Mononuclear cell (primary cell): Measurements from ENCODE around the gene DIPK1B. TPM values are rescaled to one million over a fixed set of nuclear protein-coding genes. Genes with fewer than 3 reads are reported as not detected.

Experiments
- H3K27me3 ChIP-seq: 2 replicates; pipeline ENCODE4 v1.6.0; 2011; ENCODE audit warnings: low read length, control low read depth; ENCODE audit not compliant: insufficient read depth
- H3K4me1 ChIP-seq: 2 replicates; pipeline ENCODE4 v1.5.1; 2011; ENCODE audit warnings: mild to moderate bottlenecking, low read length, control low read depth; ENCODE audit not compliant: insufficient read depth
- H3K4me3 ChIP-seq: 2 replicates; pipeline ENCODE4 v1.5.1; 2011; ENCODE audit warnings: mild to moderate bottlenecking, low read length, moderate library complexity
- H3K9me3 ChIP-seq: 2 replicates; pipeline ENCODE4 v1.5.1; 2011; ENCODE audit warnings: low read depth, mild to moderate bottlenecking, control low read depth, low read length
- total RNA-seq: library from RNA; depleted of rRNA; stranded (reverse); fragments of >200 nt; gene quantifications from one replicate; pipeline ENCODE4 v1.2.3, GENCODE V29; 2012

DIPK1B gene
- 2.7 TPM for total RNA-seq

DNA sequence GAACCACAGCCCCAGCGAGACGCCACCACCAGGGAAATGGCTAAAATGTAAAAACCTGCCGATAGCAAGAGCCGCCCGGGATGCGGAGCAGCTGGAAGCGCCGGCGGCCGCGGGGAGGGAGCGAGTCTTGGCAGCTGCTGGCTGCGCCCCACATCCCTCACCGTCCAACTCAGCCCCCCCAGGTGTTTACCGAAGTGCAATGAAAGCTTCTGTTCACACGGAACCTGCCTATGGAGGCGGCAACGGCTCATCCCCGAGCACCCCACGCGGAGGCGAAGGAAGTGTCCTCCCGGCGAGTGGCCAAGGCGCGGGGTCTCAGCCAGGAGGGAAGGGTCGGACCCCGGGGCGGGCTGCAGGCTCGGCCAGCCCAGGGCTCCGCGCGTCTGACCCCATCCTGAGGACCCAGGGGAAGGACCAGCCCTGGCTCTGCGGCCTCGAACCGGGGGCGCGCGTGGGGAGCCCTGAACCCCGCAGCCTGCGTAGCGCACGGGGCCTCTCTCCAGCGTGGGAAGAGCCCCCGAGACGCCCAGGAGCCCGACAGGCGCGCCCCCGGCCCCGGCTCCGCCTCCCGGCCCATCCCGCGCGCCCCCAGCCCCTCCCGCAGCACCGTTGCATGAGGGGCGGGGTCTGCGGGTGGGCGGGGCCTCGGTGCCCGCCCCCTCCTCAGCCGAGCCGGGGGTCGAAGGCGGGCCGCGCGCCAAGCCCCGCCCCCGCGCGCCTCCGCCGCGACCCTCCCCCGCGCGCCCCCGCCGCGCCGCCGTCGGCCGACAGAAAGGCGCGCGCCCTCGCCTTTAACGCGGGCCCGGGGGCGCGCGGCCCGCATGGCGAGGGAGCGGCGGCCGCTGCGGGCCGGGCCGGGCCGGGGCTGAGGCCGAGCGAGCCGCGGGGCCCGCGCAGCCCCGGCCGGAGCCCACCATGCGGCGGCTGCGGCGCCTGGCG is at the start of gene DIPK1B:
Gene DIPK1B, plus strand, starts transcription at position 822 of the 939 bp plus-strand sequence. Its CDS starts 94 bp downstream, at position 916.
- Histone ChIP-seq H3K4me1 (peaks cover 16% of the 10 kb centered on the region), H3K4me3 (no peak within 1 kb of the TSS), H3K9me3 (no peaks in the 10 kb centered on the region), H3K27me3 (peaks cover 26% of the 10 kb centered on the region)

DNA sequence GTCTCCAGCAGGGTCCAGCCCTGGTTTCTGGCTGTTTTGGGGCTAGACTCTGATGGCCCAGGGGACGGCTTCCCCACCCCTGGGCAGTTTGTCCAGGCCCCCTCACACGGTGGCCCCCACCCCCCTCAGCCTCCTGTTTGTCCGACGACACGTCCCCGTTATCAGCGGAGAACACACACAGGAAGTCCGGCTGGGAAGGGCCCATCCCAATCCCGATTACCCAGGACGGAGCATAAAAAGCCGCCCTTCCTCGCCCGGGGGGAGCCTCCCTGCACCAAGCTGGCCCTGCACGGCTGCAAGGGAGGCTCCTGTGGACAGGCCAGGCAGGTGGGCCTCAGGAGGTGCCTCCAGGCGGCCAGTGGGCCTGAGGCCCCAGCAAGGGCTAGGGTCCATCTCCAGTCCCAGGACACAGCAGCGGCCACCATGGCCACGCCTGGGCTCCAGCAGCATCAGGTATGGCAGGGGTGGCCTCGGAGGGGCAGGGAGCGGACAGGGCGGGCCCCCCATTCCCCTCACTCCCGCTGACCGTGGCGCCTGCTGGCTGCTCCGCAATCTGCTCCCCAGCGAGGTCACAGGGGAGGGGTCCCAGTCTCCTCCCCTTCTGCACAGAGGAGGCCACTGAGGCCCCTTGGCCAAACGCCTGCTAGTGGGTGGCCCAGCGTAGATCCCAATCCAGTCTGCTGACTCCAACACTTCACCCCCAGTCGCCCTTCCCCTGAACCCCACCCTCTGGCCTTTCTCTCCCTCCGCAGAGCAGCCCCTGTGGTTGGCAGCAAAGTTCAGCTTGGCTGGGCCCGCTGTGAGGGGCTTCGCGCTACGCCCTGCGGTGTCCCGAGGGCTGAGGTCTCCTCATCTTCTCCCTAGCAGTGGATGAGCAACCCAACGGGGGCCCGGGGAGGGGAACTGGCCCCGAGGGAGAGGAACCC is 49.5 kb upstream of the DIPK1B start, which contains the start of gene EGFL7:
Gene EGFL7, plus strand, starts transcription at position 261 of the 926 bp plus-strand sequence. CDS start 5,367 bp downstream, outside the sequence.
- Histone ChIP-seq H3K27me3 (peaks cover 67% of the 10 kb centered on the region), H3K4me3 (no peak within 1 kb of the TSS), H3K9me3 (no peaks in the 10 kb centered on the region), H3K4me1 (peaks cover 18% of the 10 kb centered on the region)

DNA sequence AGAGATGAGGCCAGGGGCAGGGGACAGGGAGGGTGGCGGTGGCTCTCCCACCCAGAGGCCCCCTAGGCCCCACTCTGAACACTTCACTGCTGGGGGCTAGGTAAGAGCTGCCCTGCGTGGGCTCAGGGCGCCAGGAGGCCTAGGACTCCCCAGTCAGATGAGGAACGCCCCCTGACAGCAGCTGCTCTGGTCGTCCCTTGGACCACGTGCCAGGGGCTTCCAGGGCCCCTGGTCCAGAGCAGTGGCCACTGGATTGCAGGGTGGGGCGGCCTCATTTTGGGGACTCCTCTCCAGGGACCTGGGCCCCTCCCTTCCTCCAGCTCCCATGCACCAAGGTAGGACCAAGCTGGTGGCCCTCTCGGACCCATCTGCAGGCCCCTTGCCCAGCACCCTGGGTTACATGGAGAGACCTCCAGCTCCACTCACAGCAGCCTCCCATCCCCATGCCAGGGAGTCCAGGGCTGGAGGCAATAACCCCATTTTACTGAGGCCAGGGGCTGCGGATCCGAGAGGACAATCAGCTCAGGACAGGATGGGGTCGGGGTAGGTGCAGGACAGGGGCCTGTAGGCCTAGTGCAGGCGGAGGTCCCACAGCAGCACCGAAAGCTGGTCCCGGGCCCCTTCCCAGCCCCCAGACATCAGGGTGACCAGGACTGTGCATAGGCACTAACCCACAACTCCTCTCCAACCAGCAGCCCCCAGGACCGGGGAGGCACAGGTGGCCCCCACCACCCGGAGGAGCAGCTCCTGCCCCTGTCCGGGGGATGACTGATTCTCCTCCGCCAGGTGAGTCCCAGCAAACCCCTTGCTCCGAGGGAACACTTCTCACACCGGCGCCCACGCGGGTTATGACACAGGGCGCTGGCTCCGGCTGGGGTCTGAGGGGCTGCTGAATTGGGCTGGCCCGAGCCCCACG is 48.1 kb upstream of the DIPK1B start:
- peaks cover 7% of the 10 kb centered on the region for H3K4me1 ChIP-seq
- H3K27me3 ChIP-seq = peaks cover 53% of the 10 kb centered on the region
- H3K4me3 ChIP-seq = no peak overlapping the region
- H3K9me3 ChIP-seq = no peaks in the 10 kb centered on the region

DNA sequence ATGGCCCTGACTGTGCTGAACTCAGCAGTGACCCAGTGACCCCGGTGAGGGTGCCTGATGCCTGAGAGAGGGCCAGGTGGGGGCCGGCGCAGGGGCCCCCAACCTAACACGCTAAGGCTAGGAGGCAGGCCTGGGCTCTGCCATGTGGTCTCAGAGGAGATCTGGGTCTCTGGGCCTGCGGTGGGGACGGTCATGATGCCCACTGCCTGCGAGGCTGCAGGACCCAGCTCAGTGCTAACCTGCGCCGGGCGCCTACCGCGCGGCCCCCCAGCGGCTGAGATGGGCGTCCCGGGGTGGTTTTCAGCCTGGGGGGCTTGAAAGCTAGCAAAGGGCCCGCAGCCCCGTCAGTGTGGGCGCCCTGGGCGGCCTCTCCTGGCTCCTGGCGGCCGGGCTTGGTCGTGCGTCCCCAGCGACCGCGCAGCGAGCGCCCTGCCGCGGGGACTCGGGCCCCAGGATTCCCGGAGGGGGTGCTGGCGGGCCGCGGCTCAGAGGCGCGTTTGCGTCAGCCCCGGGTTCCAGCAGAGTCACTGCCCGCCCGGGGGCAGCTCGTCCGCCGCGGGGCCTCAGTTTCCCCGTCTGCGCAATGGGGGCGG is 47.2 kb upstream of the DIPK1B start:
- peaks cover 47% of the 10 kb centered on the region for H3K27me3 ChIP-seq
- H3K9me3 ChIP-seq = no peaks in the 10 kb centered on the region
- no peak overlapping the region for H3K4me3 ChIP-seq
- peaks cover 6% of the 10 kb centered on the region for H3K4me1 ChIP-seq

DNA sequence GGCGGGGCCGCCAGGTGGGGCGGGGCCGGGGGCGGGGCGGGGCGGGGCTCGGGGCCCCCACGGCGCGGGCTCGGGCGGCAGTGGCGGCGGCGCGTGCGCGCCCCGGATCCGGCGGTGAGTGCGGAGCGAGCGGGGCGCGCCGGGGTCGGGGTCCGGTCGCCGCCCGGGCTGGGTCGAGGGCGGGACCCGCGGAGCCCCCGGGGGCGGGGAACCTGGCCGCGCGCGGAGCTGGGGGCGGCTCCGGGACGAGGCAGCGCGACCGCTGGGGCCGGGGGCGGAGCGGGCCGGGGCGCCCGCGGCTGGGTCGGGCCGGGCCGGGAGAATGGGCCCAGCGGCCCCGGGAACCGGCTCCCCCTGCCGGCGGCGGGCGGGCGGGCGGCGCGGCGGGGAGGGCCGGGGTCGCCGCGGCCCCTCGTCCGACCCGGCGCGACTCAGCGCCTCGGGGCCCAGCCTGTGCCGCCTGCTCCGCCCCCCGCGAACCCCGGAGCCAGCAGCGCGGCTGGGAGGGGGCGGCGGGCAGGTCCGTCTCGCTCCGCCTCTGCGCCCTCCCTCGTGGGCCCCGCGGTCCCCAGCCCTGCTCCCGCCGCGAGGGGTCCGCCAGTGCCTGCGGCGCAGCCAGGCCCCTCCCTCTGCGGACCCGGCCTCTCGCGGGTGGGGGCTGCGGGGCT is 46.5 kb upstream of the DIPK1B start:
- Histone ChIP-seq H3K4me1 (peaks cover 6% of the 10 kb centered on the region), H3K9me3 (no peaks in the 10 kb centered on the region), H3K4me3 (no peak overlapping the region), H3K27me3 (peaks cover 41% of the 10 kb centered on the region)

DNA sequence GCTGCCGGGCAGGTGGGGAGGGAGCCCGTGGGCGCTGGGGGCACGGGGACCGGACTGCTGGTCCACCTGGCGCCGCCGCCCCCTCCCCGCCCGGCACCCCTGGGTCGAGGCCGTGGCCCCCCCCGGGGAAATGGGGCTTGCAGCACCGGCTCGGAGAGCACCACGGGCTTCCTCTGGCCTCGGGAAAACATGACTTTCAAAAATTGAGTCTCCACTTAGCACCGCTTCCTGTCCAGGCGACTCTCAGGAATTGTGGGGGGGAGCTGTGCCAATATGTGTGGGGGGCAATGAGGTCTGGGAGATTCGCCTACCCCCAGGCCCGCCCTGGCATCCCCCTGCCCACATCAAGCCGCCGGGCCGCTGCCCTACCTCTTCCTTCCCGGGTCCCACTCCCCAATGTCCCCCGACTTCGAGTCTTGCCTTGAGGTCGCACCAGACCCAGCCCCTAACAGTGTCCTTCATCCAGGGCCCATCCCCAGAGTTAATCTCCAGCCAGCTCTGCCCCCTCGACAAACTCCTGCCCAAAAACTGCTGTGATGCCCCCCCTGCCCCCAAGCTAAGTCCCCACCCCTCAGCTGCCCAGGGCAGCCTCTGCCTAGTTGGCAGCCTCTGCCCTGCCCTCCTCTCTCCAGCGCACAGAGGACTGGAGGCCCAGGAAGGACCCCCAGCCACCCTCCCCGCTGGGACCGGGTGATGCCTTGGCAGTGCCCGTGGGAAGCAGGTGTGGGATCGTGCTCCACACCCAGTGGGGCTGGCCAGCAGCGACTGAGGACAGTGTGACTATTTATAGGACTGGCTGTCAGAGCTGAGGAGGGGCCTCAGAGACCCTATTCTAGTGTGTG is 45.8 kb upstream of the DIPK1B start:
- Histone ChIP-seq H3K4me1 (peaks cover 6% of the 10 kb centered on the region), H3K9me3 (no peaks in the 10 kb centered on the region), H3K4me3 (no peak overlapping the region), H3K27me3 (peaks cover 39% of the 10 kb centered on the region)

DNA sequence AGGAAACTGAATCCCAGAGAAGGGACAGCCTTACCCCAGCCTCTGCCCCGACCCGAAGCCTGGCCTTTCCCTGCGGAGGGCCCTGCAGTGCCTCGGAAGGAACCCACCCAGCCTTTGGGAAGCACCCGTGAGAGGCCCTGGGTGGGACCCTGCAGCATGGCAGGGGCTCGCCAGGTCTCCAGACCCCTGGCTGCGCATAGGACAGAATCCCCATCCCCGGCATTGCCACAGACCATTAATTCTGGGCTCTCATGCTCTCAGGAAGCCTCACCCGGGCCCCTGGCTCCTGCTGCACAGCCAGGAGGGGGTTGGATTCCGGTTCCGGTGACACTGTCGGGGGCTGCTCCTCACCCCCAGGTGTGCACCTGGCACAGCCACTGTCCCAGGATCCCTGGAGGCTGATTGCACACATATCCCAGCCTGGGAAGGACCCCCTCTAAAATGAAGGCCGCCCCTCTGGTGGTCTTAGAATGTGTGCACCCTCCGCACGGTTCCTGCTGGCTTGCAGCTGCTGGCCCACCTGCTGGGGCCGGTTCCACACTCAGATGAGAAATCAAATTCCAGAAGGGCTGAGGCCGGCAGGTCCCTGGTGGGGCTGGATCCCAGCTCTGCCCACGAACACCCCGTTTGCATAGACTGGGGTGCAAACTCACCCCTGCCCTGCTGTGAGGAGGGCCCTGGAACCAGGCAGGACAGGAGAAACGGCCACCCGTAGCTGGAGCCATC is 45.0 kb upstream of the DIPK1B start:
- peaks cover 35% of the 10 kb centered on the region for H3K27me3 ChIP-seq
- no peaks in the 10 kb centered on the region for H3K9me3 ChIP-seq
- H3K4me3 ChIP-seq = no peak overlapping the region
- H3K4me1 ChIP-seq = peaks cover 6% of the 10 kb centered on the region

DNA sequence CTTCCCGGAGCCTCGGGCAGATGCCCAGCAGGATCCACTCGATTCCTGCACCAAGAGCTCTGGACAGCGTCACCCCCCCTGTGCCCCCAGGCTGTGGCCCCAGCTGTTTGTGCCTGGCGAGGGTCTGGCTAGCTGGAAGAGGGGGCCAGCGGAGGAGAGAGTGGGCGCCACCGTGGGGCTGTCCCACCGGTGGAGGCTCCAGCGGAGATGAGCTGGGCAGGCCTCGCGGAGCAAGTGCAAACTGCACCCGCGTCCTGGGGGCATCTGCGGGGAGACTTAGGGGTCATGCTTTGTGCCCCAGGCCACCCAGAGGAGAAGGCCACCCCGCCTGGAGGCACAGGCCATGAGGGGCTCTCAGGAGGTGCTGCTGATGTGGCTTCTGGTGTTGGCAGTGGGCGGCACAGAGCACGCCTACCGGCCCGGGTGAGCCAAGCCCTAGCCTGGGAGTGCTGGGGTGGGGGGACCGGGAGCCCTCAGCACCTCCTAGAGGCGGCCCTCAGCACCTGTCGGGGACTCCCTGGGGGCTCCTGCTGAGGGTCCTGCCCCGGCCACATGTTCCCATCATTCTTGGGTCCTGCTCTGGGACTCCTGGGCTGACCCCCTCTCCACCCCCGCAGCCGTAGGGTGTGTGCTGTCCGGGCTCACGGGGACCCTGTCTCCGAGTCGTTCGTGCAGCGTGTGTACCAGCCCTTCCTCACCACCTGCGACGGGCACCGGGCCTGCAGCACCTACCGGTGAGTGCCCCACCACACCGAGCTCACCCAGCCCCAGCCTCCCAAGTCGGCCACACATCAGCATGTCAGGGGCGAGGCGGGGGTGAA is 44.2 kb upstream of the DIPK1B start:
- Histone ChIP-seq H3K27me3 (peaks cover 30% of the 10 kb centered on the region), H3K9me3 (no peaks in the 10 kb centered on the region), H3K4me3 (no peak overlapping the region)

DNA sequence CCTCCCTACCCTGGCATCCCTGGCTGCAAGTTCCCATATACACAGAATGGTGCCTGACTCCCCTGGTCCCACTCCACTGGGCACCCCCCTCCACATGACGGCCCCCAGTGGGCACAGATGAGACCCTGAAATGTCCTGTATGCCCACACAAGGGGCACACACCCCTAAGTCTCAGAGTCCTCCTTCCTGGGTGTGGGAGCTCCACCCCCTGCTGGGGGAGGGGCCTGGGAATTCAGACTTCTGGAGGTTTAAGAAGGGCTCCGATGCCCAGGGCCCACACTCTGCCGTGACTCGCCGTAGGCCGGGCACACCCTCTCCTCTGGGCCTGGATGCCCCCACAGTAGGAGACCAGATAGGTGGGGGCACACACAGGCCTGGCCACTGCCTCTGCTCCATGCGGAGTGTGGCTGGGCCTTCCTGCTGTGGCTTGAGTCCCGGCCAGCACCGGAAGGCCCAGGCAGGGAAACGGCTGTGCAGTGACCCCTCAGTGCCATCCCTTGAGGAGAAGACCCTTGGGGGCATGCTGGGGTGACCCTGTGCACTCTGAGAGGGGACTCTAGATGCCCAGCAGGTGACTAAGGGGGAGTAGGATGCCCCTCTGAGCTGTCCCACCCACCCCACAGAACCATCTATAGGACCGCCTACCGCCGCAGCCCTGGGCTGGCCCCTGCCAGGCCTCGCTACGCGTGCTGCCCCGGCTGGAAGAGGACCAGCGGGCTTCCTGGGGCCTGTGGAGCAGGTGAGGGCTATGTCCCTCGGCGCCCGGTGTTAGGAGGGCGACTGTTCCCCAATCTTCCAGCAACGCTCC is 43.2 kb upstream of the DIPK1B start:
- H3K27me3 ChIP-seq = peaks cover 21% of the 10 kb centered on the region
- no peak overlapping the region for H3K4me3 ChIP-seq
- no peaks in the 10 kb centered on the region for H3K9me3 ChIP-seq
- peaks cover 6% of the 10 kb centered on the region for H3K4me1 ChIP-seq

More for the DNA sequence above, 44.2 kb upstream of the DIPK1B start:
- peaks cover 6% of the 10 kb centered on the region for H3K4me1 ChIP-seq

DNA sequence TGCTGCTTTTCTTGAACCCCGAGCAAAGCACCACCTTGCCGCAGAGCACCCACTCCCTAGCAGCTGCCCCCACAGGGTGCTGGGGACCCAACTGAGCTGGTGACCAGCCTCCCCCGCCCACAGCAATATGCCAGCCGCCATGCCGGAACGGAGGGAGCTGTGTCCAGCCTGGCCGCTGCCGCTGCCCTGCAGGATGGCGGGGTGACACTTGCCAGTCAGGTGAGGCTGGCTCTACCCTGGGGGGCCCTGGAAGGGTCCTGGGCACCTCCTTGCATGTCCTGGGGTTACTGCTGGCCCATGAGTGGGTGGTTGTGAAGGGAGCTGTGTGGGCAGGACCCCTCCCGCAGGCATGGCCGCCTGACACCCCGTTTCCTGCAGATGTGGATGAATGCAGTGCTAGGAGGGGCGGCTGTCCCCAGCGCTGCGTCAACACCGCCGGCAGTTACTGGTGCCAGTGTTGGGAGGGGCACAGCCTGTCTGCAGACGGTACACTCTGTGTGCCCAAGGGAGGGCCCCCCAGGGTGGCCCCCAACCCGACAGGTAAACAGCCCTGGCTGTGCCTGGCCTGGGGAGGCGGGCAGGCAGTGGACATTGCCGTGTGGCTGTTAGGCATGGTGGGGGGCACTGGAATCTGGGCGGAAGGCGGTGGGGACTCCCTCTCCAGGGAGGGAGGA is 42.4 kb upstream of the DIPK1B start:
- H3K4me1 ChIP-seq = peaks cover 4% of the 10 kb centered on the region
- peaks cover 13% of the 10 kb centered on the region for H3K27me3 ChIP-seq
- H3K4me3 ChIP-seq = no peak overlapping the region
- no peaks in the 10 kb centered on the region for H3K9me3 ChIP-seq
